Upper lobe of right lung (tissue), 1 donor: ENCODE measurements around the gene ODAM. TPM values are rescaled to one million over a fixed set of nuclear protein-coding genes. Genes with fewer than 3 reads are reported as not detected.

Source experiments
- ATAC-seq: fragments of 200-7000 bp; cut with Tn5 transposase; one replicate; pipeline ENCODE4 v1.9.1; 2020; ENCODE audit warnings: mild to moderate bottlenecking, moderate library complexity
- DNase-seq: peaks from one replicate; pipeline ENCODE4 v3.0.0-alpha.2; 2020
- H3K27ac ChIP-seq: fragments of 200-600 bp; one replicate; pipeline ENCODE4 v1.8.0; 2022
- H3K27me3 ChIP-seq: fragments of 200-600 bp; one replicate; pipeline ENCODE4 v1.8.0; 2022; ENCODE audit warnings: mild to moderate bottlenecking
- H3K36me3 ChIP-seq: fragments of 200-600 bp; one replicate; pipeline ENCODE4 v1.8.0; 2022
- H3K4me1 ChIP-seq: fragments of 200-600 bp; one replicate; pipeline ENCODE4 v1.8.0; 2022
- H3K4me3 ChIP-seq: fragments of 200-600 bp; one replicate; pipeline ENCODE4 v1.8.0; 2022; ENCODE audit warnings: mild to moderate bottlenecking
- H3K9me3 ChIP-seq: fragments of 200-600 bp; one replicate; pipeline ENCODE4 v1.8.0; 2022
- CTCF ChIP-seq: fragments of 200-600 bp; IDR thresholded peaks from one replicate; pipeline ENCODE4 v1.8.0; 2022; ENCODE audit warnings: antibody characterized with exemption
- intact Hi-C: fragments of 100-400 bp; cut with DNase I; formaldehyde crosslinking; loops from one replicate; pipeline ENCODE4 v1.11.0; 2022
- total RNA-seq: library from RNA; stranded (reverse); fragmentation: NEBNext Ultra II Directional; extraction: Animal tissue kit (Norgen Biotek cat#: 25700); gene quantifications from one replicate; pipeline ENCODE4 v1.2.1, GENCODE V29; 2021
- donor health status: DM: no; HTN: yes; CAD: no; lungs with severe emphysema.

ODAM gene
- total RNA-seq, 1 donor from 2014 or later = 2.8 TPM

- Histone ChIP-seq H3K9me3 (no peaks in the 10 kb centered on the region), H3K27ac (no peak overlapping the region), H3K36me3 (no peaks in the 10 kb centered on the region), H3K4me1 (no peaks in the 10 kb centered on the region), H3K4me3 (no peak overlapping the region), H3K27me3 (no peaks in the 10 kb centered on the region)
- DNase-seq (no peak), ATAC-seq (no peak)
- intact Hi-C loops = no loop called here
- TF ChIP-seq CTCF = no peak
Measured at GRCh38 chr4:70178075-70178660, 17.4 kb upstream of the ODAM start.

- no peaks in the 10 kb centered on the region for H3K36me3 ChIP-seq
- intact Hi-C loops = no loop called here
- no peaks in the 10 kb centered on the region for H3K27me3 ChIP-seq
- H3K4me3 ChIP-seq = no peak overlapping the region
- DNase-seq (no peak), ATAC-seq (no peak)
- H3K9me3 ChIP-seq = no peaks in the 10 kb centered on the region
- H3K4me1 ChIP-seq = no peaks in the 10 kb centered on the region
- no peak for TF ChIP-seq CTCF
- no peak overlapping the region for H3K27ac ChIP-seq
Measured at GRCh38 chr4:70179811-70180210, 15.7 kb upstream of the ODAM start.

- no peak for ATAC-seq
- no peaks in the 10 kb centered on the region for H3K9me3 ChIP-seq
- DNase-seq = no peak
Measured at GRCh38 chr4:70181864-70182263, 13.7 kb upstream of the ODAM start.

GRCh38 chr4:70182517-70183167, 12.9 kb upstream of the ODAM start:
- H3K27ac ChIP-seq = no peak overlapping the region
- ATAC-seq = no peak
- no peak for DNase-seq
- no peak for TF ChIP-seq CTCF
- H3K9me3 ChIP-seq = no peaks in the 10 kb centered on the region
- no peaks in the 10 kb centered on the region for H3K27me3 ChIP-seq
- no peaks in the 10 kb centered on the region for H3K4me1 ChIP-seq
- no peaks in the 10 kb centered on the region for H3K36me3 ChIP-seq
- intact Hi-C loops = no loop called here
- H3K4me3 ChIP-seq = no peak overlapping the region

More at GRCh38 chr4:70181864-70182263, 13.7 kb upstream of the ODAM start:
- intact Hi-C loops = no loop called here
- Histone ChIP-seq H3K27ac (no peak overlapping the region), H3K4me1 (no peaks in the 10 kb centered on the region), H3K4me3 (no peak overlapping the region), H3K27me3 (no peaks in the 10 kb centered on the region), H3K36me3 (no peaks in the 10 kb centered on the region)
- TF ChIP-seq CTCF = no peak

- no peak overlapping the region for H3K4me3 ChIP-seq
- H3K9me3 ChIP-seq = no peaks in the 10 kb centered on the region
- H3K4me1 ChIP-seq = no peaks in the 10 kb centered on the region
- DNase-seq = no peak
- peak; percentile 69 for ATAC-seq
- no peak overlapping the region for H3K27ac ChIP-seq
- no peaks in the 10 kb centered on the region for H3K27me3 ChIP-seq
- TF ChIP-seq CTCF = peak; percentile 54
- intact Hi-C loops = no loop called here
- H3K36me3 ChIP-seq = no peaks in the 10 kb centered on the region
Measured at GRCh38 chr4:70183168-70183939, 12.2 kb upstream of the ODAM start.
